Renal cortical epithelial cell (primary cell): Measurements from ENCODE around the gene ZNF69. TPM values are rescaled to one million over a fixed set of nuclear protein-coding genes. Genes with fewer than 3 reads are reported as not detected.
A peak's percentile ranks its signal among the peaks of the same experiment; 100 is the strongest.
"Not testable (repeated sequence)": the region's sequence is repeated elsewhere in the genome, so short reads cannot be mapped to it uniquely, and the experiment has no call there.

ENCODE experiments used
- DNase-seq: peaks from one replicate; pipeline ENCODE4 v3.0.0-alpha.2; 2011; ENCODE audit warnings: low read depth
- total RNA-seq: library from RNA; depleted of rRNA; stranded (reverse); fragments of >200 nt; gene quantifications from 2 replicates; pipeline ENCODE4 v1.2.3, GENCODE V29; 2014

ZNF69 gene
- total RNA-seq: 20.7 and 43.7 TPM in 2 replicates

- DNase-seq: peak; percentile 68
Measured at GRCh38 chr19:11887611-11888531, at the start of gene ZNF69. TSS of gene ZNF69 (plus strand) at chr19:11887782. CDS start at chr19:11887924, 142 bp downstream.

GRCh38 chr19:11843722-11844121, 43.9 kb upstream of the ZNF69 start:
- no peak for DNase-seq

GRCh38 chr19:11847615-11848014, 40.0 kb upstream of the ZNF69 start:
- DNase-seq: not testable (repeated sequence)

- DNase-seq: no peak
Measured at GRCh38 chr19:11848200-11848593, 39.4 kb upstream of the ZNF69 start.

DNA sequence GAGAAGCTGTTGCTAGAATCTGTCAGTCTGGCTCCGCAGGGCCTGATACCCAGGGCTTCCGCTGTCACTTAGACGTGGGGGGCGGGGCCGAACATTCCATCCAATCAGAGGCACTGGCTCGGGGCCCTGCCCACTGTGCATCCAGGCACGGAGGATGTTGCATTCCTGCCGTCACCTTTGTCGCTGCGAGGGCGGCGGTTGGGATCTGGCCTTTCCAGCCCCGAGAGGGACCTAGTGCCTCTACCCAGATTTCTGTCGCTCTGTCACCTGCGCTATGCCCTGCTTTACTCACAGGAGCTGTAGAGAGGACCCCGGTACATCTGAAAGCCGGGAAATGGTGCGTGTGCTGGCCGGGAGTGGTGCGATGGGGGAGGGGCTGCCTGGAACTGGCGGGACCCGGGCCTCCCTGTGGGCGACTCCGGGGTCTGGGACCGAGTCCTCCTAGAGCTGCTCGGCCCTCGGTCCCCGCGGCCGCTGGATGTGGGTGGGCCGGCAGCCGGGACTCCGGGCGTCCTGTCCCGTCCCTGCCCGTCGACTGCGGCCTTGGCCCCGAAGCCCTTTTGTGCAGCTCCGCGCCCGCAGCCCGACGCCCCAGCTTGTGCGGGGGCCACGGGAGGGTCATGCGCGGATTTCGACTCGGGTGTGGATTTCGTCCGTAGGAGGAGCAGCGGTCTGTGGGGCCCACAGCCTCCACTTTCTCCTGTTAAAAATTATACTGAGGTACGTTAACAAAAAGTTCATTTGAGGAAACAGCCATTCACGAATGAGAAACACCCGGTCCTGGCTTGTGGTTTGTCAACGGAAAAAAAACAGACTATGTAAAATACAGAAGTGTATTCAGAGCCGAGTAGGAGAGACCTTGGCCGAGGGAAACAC, 38.8 kb upstream of the ZNF69 start, which contains the start of gene ZNF439:
ZNF439 (plus strand) TSS at position 133 of the 876 bp plus-strand sequence; CDS start at position 275, 142 bp downstream.
- DNase-seq: peak; percentile 56

- DNase-seq: not testable (repeated sequence)
Measured at GRCh38 chr19:11850289-11850688, 37.3 kb upstream of the ZNF69 start.

- no peak for DNase-seq
Measured at GRCh38 chr19:11853358-11853757, 34.2 kb upstream of the ZNF69 start.

DNA sequence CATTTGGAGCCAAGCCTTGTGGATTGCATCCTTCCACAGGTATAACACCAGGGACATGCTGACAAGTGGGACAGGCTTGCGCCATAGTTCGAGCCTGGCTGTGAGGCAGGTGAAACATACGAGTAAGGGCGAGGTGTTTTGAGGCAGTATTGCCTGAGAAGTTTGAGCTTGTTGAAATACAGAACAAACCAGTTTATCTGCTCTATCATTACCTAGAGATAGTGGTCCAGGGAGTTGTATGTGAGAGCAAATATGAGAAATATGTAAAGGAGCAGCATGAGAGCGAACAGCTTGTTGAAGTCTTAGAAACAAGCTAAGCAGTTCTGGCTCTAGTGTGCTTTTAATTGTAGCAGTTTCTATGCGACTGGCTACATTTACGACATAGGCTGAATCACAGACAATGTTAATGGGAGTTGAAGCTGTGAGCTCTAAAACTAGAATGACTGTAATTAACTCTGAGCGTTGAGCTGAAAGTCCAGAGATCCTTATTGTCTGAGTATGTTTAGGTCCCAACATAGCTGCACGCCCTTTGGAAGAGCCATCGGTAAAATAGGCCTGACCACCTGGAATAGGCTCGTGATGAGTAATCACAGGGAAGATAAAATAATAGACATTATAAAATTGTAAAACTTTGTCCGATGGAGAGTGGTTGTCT, 30.9 kb upstream of the ZNF69 start:
- DNase-seq: no peak

DNA sequence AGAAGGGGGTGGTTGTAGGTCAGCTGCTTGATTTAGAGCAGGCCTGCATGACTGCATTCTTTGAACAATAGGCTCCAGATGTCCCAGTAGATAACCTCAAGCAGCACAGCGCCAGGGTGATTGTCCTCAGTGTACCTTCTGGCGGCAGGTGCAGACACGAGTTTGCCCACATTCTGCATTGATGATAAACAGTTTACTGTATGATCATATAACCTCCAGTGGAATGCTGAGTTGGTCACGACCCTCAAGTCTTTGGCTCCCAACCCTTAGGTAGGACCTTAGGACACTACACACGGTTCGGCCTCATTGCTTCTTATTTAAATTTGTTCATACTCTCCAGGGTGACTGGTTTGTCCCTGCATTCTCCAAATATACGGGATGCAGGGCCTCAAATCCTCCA, 26.9 kb upstream of the ZNF69 start:
- no peak for DNase-seq

- no peak for DNase-seq
Measured at GRCh38 chr19:11861301-11861700, 26.3 kb upstream of the ZNF69 start.

DNA sequence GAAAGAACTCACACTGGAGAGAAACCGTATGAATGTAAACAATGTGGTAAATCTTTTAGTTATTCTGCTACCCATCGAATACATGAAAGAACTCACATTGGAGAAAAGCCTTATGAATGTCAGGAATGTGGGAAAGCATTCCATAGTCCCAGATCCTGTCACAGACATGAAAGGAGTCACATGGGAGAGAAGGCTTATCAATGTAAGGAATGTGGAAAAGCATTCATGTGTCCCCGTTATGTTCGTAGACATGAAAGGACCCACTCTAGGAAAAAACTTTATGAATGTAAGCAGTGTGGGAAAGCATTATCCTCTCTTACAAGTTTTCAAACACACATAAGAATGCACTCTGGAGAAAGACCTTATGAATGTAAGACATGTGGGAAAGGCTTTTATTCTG, 19.8 kb upstream of the ZNF69 start:
- not testable (repeated sequence) for DNase-seq

DNA sequence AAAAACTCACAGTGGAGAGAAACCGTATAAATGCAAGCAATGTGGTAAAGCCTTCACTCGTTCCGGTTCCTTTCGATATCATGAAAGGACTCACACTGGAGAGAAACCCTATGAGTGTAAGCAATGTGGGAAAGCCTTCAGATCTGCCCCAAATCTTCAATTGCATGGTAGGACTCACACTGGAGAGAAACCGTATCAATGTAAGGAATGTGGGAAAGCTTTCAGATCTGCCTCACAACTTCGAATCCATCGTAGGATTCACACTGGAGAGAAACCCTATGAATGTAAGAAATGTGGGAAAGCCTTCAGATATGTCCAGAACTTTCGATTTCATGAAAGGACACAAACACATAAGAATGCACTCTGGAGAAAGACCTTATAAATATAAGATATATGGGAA, 19.4 kb upstream of the ZNF69 start:
- DNase-seq: no peak

GRCh38 chr19:11872624-11873023, 15.0 kb upstream of the ZNF69 start:
- no peak for DNase-seq

DNA sequence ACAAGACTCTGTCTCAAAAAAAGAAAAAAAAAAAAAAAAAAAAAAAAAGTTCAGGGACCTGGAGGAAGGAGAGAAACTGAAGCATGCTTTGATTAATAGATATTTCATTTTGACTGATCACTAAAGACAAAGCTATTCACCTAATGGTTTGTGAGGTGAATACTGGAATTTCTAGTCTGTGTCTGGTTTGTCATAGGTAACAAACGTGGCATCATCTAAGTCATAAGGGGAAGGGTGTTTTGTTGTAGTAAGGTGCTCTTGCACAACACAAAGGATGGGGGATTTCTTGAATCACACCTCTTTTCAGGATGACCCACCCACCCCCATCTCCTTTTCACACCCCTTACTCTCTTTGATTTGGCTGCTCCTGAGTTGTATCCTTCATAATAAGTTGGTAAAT, 13.8 kb upstream of the ZNF69 start:
- DNase-seq: no peak

GRCh38 chr19:11879687-11880266, 7.8 kb upstream of the ZNF69 start:
- not testable (repeated sequence) for DNase-seq

GRCh38 chr19:11880598-11880997, 7.0 kb upstream of the ZNF69 start:
- no peak for DNase-seq

- peak; percentile 44 for DNase-seq
Measured at GRCh38 chr19:11881151-11881800, 6.3 kb upstream of the ZNF69 start.

- DNase-seq: no peak
Measured at GRCh38 chr19:11882606-11883005, 5.0 kb upstream of the ZNF69 start.

GRCh38 chr19:11887234-11887610, 360 bp upstream of the ZNF69 start:
- no peak for DNase-seq

- DNase-seq: not testable (repeated sequence)
Measured at GRCh38 chr19:11889901-11890300, 2.3 kb downstream of the ZNF69 start.

DNA sequence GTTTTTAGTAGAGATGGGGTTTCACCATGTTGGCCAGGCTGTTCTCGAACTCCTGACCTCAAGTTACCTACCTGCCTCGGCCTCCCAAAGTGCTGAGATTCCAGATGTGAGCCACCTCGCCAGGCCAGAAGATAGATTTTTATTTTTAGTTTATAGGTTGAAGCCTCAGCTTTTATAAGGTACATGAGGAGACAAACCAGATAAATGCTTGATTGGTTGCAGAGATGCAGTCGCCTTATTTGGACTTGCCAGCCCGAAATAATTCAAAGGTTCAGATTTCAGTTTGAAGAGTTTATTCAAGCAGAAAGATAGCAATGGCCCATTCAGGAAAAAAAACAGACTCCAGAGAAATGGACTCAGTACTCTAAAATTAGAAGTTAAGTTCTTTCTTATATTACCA, 3.1 kb downstream of the ZNF69 start:
- DNase-seq: no peak
